SH-SY5Y (cell line): ENCODE data around the gene SRP9.

Experiments used
- GATA2 ChIP-seq: IDR thresholded peaks from 2 replicates; pipeline ENCODE4 v1.6.1; 2011; ENCODE audit warnings: mild to moderate bottlenecking, low read depth, low read length
- GATA3 ChIP-seq: IDR thresholded peaks from 2 replicates; pipeline ENCODE4 v1.6.1; 2011; ENCODE audit warnings: low read depth, mild to moderate bottlenecking, low read length, moderate library complexity

SRP9 gene, protein sequence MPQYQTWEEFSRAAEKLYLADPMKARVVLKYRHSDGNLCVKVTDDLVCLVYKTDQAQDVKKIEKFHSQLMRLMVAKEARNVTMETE

DNA sequence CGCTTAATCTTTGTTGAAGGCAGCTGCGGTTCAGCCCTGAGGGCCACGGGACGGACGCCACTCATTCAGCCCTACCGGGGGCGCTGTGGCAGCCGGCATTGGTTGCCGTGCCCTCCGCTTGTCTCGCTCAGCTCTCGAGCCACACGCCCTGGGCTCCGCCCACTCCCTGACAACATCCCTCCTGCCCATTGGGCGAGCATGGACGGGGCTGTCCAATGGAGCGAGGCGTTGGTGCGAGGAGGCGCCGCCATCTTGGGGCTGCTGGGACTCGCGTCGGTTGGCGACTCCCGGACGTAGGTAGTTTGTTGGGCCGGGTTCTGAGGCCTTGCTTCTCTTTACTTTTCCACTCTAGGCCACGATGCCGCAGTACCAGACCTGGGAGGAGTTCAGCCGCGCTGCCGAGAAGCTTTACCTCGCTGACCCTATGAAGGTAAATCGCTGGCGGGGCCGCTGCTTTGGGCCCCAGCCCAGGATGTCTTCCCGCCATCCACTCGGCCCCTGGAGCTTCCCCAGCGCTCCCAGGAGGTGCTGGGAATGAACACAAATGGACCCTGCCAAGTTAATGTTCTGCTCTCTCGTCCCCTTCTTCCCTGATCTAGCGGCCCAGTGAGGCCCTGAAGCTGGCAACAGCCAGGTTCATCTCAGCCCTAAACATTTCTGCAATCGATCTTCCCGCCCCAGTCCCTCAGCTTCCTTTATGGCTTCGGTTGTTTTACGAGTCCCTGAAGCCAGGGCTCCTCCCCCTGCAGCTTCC lies at the start of gene SRP9:
Gene SRP9 (plus strand): TSS at position 244 of the 754 bp plus-strand sequence. CDS start 115 bp downstream, at position 359.
- TF ChIP-seq GATA2 (peak; percentile 18; the same call in 1 of the 2 replicates), GATA3 (no peak)

DNA sequence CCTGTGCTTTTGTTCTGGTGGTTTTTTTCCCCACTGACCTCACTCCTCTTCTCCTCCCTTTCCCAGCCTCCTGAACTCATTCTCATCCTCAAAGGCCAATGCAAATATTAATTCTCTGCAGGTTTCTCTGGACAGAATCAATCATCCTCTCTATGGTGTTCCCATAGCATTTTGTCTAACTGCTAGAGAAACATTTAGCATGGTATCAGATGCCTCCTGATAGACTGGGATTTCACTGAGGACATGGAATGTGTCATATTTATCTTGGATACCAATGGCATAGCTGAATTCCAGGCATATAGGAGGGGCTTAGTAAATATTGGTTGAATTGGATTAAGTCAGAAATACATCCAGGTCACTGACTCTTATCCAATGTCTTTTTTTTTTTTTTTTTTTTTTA lies 46.1 kb upstream of the SRP9 start:
- TF ChIP-seq GATA2, result no peak
- TF ChIP-seq GATA3, result no peak

DNA sequence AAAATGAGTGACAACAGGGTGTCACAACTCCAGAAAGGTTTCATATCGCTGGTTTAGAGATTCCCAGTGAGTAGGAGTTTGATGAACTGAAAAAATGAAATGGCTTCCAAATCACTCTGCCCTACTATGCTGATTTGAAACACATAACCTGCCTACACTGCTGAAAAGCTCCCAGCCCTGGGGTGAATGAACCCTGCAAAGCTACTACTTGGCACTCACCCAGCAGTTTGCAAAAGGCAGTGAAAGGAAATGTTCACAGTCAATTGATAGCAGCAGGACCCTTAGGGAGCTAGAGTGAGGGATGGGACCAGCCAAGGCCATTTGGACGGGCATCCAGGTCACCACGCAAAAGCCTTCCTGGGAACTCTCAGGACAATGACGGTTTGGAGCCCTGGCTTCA lies 44.4 kb upstream of the SRP9 start:
- TF ChIP-seq GATA3 (no peak), GATA2 (no peak)

DNA sequence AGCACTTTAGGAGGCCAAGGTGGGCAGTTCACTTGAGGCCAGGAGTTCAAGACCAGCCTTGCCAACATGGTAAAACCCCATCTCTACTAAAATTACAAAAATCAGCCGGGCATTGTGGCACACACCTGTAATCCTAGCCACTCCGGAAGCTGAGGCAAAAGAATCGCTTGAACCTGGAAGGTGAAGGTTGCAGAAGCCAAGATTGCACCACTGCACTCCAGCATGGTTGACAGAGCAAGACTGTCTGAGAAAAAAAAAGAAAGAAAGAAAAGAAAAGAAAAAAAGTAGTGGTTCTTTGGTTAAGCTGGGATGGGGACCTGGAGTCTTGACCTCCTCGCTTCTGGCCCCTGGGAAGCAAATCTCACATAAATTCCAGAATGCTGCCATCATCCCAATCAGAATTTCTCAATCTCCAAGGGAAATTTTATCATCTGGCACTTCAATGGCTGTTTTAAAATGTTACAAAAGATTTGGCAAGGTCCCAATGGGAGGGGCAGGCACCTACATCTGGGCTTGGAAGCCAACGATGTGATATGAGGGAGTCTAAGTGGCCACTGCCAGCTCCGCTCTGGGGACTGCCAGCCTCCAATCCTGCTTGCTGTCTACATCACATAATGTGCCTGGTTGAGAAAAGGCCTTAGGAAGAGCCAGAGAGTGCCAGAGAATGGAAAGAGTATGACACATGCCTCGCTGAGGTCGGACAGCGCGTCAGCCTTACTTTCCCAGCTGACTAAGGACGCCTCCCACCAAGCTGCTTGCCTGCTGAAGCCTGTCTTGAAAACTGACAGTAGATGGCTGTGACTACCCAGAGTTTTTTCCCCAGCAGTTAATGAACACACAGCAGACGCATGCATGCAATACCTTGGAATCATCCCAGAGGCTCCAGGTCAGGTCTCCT lies 42.1 kb upstream of the SRP9 start:
- TF ChIP-seq GATA3 (no peak), GATA2 (no peak; the same call in 1 of the 2 replicates)

DNA sequence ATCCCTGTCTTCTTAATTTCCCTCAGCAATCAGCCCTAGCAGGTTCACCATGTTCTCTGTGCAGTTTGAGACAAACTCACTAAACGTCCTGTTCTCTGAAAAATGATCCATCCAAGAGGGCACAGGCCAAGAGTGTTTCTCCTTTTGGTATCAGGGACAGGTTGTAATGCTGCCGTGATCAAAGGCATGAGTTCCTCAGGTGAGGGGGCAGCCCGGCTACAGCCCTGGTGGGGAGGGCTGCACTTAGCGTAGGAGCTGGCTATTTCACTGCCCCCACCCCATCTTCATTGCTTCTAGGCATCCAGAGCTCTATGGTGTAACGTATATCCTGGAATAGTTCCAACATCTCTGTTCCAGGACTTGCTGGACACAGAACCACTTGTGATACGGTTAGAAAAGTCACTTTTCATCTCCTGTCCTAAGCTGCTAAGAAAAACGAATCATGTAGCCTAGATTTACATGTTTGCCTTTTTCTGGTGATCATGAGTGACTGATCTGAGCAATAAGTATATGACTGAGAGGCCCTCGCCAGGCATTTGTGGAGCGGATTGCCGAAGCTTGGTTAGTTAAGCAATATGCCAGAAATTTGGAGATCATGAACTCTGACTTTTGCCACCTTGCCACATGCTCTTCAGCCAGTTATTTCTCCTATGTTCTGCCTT lies 41.1 kb upstream of the SRP9 start:
- TF ChIP-seq GATA3, result no peak
- no peak for TF ChIP-seq GATA2

DNA sequence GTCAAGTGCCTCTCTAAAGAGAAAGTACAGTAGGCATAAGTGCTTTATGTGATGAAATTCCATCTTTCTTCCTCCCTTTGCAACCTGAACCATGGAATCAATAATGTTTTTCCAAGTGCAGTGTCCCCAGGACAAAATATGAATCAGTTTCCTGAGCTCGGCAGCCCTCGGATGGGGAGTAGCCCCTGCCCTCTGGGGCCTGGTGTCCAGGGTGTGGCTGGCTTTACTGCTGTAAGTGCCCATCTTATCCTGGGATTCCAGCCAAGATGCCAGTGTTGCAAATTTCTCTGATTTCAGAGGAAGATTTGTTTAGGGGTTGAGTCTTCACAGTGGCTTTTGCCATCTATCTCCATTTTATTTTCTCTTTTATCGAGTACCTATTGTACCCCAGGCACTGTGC lies 40.5 kb upstream of the SRP9 start:
- TF ChIP-seq GATA2 (peak; percentile 67), GATA3 (no peak)

DNA sequence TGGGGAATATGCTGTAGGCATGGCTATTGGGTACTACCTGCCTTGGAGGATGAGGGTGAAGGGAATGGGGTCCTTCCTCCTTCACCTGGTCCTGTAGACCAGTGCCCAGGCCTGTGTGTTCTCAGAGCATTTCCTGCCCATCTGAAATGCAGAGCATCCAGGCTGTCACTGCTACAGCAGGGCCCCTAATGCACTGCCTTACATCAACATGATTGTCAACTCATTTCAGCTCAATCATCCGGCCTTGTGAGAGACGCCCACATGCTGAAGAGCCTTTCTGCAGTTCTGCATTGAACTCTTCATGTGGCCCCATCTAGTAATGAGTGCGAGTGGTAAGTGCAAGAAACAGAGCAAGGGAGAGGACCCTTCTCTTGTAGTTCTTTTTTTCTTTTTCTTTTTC lies 39.8 kb upstream of the SRP9 start:
- TF ChIP-seq GATA2 (no peak), GATA3 (no peak)

DNA sequence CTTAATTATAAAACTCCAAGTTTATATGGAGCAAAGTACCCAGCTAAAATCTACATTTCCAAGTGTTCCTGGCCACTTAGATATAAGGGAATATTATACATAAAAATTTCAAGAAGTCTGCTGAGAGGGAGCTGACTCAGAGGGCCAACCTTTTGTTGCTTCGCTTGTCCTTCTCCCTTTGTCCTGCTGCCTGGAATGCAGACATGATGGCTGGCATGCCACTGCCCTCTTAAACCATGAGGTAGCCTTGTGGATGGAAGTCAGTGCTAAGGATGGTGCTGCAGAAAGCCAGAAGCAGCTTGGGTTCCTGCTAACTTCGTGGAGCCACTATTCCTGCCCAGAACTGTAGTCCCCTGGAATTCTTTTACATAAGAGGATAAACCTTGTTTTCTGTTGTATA lies 38.9 kb upstream of the SRP9 start:
- TF ChIP-seq GATA2 (no peak), GATA3 (no peak)

DNA sequence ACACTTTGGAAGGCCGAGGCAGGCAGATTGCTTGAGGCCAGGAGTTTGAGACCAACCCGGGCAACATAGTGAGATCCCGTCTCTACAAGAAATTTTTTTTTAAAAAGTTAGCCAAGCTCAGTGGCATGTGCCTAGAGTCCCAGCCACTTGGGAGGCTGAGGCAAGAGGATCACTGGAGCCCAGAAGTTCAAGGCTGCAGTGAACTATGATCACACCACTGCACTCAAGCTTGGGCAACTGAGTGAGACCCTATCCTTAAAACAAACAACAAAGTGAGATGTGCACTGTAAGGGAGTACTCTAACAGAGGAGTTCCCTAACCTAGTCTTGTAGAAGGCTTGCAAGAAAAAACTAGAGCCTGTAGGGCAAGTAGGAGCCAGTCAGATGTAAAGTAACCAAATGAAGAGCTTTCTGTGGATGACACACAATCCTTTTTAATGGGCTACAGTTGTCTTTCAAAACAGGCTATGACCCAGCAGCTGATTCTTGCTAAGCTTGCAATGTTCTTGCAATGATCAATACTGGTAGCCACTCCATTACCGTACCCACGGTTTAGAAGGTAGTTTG lies 38.0 kb upstream of the SRP9 start:
- TF ChIP-seq GATA3 (no peak), GATA2 (no peak)

DNA sequence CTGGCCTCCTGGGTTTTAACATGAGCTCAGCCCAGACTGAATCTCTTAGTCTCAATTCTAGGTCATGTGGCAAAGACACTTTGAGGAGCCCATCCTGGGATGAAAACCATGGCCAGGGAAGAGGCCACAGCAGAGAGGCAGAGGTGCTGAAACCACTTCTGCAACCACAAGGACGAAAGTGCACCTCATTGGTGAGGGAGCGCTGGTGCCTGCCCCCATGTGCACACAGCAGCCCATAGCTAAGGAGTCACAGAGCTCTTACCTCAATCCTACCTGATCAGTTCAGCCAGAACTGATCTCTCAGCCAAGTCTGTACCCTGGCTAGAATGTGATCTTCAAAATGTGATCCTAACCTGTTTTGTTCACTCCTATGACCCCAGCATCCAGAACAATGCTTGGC lies 32.9 kb upstream of the SRP9 start:
- no peak for TF ChIP-seq GATA3
- no peak for TF ChIP-seq GATA2

DNA sequence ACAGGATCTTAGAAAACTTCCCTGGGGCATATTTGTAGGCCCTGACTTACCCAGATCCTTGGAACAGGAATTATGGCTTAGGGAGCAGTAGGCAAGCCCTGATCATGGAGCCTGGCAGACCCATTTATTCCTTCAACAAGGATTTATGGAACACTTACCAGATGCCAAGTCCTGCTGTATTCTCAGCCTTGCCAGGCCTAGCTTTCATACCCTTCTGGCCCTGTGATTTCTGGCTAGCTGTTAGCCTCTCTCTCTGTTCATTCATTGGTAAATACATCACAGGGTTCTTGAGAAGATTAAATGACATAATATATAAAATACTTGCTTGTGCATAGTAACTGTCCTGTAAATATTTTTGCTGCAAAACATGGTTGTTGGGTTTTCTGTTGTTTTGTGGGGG lies 32.4 kb upstream of the SRP9 start:
- no peak for TF ChIP-seq GATA3
- no peak for TF ChIP-seq GATA2

DNA sequence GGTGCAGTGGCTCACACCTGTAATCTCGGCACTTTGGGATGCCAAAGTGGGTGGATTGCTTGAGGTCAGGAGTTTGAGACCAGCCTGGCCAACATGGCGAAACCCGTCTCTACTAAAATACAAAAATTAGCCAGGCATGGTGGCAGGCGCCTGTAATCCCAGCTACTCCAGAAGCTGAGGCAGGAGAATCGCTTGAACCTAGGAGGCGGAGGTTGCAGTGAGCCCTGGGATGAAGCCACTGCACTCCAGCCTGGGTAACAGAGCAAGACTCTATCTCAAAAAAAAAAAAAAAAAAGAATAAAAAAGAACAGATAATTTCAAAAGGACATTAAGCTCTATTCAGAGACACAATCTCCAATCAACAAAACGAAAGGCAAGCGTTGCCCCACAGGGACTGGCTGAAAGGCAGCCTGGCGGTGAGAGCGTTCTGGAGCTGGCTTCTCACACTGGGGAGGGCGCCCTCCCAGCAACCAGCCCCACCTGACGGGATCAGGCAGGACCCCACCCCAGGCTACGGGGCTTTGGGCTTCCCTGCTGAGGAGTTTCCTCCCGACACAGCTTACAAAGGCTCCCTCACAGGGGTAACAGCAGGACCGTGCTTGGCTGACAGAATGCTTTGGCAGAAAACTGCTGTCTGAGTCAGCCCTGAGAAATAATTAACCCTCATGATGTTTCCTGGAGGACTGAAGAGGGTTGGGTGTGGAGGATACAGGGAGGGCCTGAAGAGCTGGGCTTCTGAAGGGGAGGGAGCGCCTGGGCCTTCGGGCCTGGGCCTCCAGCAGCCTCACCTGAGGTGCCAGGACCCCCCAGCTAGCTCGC lies 31.1 kb upstream of the SRP9 start:
- TF ChIP-seq GATA3 (no peak), GATA2 (no peak)

DNA sequence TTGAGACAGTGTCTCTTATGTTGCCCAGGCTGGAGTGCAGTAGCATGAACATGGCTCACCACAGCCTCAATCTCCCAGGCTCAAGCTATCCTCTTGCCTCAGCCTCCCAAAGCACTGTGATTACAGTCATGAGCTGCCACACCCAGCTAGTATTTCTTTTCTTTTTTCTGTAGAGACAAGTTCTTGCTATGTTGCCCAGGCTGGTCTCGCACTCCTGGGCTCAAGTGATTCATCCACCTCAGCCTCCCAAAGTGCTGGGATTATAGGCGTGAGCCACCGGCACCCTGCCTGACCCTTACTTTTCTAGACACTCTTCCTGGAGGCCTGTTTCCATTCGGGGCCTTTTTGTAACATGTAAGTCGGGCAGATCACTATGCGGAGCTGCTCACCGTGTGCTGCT lies 30.1 kb upstream of the SRP9 start:
- TF ChIP-seq GATA2, result no peak
- TF ChIP-seq GATA3, result no peak

DNA sequence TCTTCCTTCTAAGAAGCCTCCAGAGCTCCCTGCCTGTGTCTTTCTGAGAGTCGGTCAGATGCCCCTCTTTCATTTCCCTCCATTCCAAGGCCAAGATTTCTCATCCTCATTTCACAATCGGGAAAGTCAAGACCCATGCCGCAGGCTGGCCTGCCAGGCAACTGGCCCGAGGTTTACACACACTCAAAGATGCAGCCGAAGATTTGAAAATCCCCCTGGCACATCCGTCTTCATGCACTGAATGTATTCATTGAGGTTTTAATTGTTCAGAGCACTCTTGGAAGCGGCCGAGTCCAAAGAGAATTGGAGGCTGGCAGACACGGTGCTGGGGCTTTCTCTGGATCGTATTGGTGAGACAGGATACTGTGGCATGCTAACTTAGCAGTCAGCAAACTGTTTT lies 29.1 kb upstream of the SRP9 start:
- TF ChIP-seq GATA2, result no peak
- no peak for TF ChIP-seq GATA3
